Stimulated activated CD4-positive, alpha-beta T cell treated with anti-CD3 and anti-CD28 coated beads, Interleukin-4, amount 100 ng/mL, for 24 hours (primary cell): ENCODE results near the gene RXFP3.
"Not testable (repeated sequence)": the region's sequence is repeated elsewhere in the genome, so short reads cannot be mapped to it uniquely, and the experiment has no call there.

Experiments used
- DNase-seq: peaks from one replicate; pipeline ENCODE4 v3.0.0-alpha.2; 2020

Gene RXFP3

DNA sequence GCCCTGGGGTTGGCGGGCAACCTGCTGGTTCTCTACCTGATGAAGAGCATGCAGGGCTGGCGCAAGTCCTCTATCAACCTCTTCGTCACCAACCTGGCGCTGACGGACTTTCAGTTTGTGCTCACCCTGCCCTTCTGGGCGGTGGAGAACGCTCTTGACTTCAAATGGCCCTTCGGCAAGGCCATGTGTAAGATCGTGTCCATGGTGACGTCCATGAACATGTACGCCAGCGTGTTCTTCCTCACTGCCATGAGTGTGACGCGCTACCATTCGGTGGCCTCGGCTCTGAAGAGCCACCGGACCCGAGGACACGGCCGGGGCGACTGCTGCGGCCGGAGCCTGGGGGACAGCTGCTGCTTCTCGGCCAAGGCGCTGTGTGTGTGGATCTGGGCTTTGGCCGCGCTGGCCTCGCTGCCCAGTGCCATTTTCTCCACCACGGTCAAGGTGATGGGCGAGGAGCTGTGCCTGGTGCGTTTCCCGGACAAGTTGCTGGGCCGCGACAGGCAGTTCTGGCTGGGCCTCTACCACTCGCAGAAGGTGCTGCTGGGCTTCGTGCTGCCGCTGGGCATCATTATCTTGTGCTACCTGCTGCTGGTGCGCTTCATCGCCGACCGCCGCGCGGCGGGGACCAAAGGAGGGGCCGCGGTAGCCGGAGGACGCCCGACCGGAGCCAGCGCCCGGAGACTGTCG lies 976 bp downstream of the RXFP3 start:
- no peak for DNase-seq

DNA sequence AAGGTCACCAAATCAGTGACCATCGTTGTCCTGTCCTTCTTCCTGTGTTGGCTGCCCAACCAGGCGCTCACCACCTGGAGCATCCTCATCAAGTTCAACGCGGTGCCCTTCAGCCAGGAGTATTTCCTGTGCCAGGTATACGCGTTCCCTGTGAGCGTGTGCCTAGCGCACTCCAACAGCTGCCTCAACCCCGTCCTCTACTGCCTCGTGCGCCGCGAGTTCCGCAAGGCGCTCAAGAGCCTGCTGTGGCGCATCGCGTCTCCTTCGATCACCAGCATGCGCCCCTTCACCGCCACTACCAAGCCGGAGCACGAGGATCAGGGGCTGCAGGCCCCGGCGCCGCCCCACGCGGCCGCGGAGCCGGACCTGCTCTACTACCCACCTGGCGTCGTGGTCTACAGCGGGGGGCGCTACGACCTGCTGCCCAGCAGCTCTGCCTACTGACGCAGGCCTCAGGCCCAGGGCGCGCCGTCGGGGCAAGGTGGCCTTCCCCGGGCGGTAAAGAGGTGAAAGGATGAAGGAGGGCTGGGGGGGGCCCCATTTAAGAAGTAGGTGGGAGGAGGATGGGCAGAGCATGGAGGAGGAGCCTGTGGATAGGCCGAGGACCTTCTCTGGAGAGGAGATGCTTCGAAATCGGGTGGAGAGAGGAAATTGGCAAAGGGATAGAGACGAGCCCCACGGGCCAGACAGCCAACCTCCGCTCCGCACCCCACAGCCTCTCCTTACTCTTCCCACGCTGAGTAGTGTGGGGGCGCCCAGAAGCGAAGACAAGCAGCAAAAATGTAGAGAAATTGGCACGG lies 1.7 kb downstream of the RXFP3 start:
- no peak for DNase-seq

DNA sequence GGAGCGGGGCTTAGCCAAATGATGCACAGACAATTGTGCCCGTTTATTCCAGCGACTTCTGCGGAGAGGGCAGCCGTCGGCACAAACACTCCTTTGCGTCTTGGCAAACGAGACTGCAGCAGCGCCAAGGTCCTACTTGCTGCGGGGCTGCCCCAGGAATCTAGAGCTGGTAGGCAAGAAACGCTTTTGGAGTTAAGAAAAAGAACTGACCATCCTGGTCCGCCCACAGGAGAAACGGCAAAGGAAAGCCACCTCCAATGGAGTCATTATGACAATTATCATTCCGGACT lies 2.3 kb downstream of the RXFP3 start:
- no peak for DNase-seq

DNA sequence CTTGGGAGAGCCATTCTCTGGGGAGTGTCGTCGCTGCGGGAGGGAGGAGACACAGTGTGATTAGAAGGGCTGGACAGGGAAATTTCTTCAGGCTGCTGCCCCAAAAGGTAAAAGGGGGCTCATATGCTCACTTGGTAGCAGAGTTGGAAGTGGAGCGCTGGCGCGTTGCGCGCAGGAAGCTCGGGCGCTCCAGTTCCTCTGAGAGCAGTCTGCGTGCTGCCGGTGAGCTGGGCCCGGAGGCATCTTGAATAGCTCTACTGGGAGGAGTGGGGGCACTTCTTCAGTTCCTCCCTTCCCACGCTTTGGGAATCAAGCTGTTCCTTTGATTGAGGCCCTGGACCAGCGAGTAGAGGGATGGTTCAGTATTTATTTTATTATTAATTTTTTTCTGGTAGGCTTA lies 2.7 kb downstream of the RXFP3 start:
- DNase-seq, result no peak

DNA sequence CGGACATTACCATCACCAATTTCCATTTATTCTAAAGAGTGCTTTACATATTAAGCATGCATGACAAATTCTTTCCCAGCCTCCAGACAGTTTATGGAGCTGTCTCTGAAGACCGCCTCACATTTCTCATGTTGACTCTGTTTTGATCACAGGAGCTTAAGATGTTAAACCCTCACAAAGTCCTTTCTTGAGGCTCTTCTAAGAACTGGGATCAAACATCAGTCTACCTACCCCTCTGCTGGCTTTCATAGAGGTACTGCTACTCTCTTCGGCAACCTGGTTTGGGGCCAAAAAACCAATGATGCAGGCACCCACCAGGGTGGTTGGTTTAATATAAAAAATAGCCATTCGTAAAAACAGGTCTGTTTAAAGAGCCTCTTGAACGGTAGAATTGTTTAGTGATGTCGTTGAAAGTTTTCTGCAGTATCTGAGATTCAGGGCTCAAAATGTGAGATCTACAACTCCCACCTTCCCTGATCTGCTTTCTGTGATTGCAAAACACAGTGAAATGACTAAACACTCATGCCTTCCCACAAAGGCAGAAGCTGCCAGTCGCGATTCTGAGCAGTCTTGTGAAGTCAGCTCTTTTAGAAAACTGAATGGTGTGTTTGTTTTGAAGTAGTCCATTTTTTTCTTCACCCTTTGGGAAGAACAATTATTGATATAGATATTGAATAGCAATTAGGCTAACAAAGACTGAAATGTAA lies 3.5 kb downstream of the RXFP3 start:
- DNase-seq, result no peak

DNA sequence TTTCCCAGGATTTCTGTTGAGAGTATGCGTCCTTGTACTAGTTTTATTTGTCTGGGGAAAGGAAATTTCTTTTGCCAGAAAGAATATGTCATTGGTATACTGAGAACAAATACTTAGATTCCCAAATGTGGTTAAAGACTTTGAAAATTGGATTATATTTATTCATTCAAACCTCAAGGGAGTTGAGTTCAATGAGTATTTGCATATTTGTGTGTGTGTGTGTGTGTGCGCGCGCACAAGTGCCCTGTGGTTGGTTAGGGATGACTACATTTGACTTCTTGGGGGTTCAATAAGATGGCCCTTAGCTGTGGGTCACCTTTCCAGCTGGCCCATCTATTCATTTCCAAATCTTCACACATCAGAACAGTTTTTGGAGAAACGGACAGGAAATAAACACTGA lies 4.9 kb downstream of the RXFP3 start:
- no peak for DNase-seq

DNA sequence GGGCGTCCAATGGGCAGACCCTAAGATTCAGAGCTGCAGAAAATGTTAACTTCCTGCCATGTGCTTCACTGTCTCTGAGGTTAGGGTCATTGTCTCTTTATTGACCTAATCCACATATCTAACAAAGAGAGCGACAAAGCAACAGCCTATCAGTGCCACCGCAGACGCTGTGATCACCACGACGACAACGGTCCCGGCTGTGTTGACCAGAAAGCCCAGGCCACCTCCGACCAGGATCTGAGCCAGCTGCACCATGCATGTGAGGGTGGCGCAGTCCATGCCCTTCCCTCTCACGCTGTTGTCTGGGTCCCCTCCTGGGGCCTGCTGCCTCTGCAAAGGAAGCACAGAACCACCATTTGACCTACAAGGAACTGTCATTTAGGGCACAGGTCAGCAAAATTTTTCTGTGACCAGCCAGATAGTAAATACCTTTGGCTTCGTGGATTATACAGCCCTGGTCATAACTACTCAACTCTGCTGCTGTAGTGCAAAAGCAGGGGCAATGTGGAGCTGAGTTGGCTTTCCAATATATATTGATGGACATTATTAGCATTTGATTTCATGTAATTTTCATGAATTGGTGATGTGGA lies 8.5 kb downstream of the RXFP3 start:
- DNase-seq, result no peak

DNA sequence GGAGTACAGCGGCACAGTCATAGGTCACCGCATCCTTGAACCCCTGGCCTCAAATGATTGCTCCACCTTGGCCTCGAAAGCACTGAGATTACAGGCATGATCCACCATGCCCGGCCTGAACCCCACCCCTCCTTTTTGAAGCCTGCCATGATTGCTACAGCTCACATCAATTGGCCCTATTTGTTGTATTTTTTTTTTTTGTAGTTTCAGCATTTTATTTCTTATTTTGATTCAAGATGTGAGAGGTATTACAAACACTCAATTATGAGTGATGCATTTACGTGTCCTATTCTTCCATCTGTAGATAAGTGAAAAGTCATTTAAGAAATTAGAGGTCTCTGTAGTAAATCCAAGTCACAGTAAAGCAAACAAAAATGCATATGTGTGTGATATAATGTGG lies 16.0 kb downstream of the RXFP3 start:
- not testable (repeated sequence) for DNase-seq

DNA sequence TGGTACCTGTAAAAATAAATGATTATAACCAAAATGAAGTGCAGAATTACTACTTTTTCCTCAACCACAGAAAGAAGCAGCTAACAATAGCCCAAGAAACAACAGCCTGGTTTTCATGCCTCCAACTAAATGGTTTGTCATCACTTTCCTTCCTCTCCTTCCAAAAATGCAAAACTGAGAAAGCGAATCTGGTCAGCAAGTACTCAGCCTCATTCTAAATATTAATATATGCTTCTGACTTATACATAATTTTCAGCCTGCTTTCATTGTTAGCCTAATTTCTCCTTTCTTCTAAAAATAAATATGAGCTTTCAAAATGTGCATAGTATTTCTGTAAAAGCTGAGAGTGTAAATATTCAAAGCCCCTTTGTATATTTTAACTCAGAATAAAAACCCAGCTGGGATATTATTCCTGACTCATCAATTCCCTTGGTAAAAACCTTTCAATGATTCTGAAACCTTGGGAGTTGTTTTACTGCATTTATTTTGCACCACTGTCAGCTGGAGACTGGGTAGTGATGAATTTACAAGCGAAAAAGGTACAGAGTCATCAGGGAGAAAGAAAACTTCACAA lies 21.5 kb downstream of the RXFP3 start:
- no peak for DNase-seq

DNA sequence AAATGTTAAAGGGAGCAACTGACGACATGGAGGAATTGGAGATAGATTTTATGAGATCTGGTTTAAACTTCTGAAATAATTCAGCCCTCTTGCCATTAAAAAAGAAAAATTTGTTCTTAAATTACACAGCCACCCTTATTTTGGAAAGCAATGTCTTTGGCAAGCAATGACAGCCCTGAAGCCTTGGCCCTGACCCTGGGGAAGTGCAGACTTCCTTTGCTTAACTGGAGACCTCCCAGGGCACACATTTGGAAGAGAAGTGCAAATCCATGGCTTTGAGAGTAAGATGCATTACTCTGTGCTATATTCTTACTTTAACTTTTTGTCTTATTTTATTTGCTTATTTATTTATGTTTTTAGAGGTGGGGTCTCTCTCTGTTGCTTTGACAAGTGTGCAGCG lies 22.0 kb downstream of the RXFP3 start:
- DNase-seq, result no peak

DNA sequence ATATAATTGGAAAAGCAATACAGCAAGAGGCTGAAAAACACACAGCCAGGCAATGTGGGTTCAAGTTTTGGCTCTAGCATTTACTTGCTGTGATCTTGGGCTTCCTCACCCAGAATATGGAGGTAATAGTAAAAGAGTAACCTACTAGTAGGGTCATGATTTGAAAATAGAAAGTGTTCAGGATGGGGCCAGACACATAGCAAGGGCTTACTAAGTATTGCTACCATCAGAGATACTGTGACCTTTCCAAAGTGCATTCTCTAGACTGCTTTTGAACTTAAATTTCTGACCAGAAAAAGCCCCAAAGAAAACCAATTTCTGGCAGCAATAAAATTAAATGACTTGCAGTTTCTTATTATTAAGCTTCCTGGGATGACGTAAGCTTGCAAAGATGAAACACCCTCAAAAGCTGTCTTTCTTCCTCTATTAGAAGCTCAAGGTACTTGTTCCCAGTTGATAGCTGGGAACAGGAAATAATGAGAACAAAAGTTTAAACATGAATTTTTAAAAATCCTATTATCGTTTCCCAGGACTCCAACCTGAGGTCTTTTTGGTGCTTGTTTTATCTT lies 28.0 kb downstream of the RXFP3 start:
- no peak for DNase-seq

DNA sequence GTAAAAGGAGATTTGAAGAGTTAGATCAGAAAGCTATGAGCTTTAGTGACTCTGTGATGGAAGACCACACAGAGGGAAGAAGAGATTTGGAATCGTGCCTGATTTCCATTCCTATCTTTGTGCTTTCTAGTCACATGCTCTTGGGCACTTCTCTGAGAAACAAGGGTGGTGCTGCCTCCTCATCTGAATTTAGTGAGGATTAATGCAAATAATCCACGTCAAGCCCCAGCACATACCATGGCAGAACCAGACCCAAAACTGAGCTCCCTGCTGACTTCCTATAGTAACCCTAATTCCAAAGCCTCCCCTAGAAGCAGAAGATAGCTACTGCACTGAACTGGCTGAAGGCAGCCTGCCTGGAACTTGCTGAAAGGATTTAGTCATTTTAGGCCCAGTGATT lies 30.6 kb downstream of the RXFP3 start:
- DNase-seq, result no peak

DNA sequence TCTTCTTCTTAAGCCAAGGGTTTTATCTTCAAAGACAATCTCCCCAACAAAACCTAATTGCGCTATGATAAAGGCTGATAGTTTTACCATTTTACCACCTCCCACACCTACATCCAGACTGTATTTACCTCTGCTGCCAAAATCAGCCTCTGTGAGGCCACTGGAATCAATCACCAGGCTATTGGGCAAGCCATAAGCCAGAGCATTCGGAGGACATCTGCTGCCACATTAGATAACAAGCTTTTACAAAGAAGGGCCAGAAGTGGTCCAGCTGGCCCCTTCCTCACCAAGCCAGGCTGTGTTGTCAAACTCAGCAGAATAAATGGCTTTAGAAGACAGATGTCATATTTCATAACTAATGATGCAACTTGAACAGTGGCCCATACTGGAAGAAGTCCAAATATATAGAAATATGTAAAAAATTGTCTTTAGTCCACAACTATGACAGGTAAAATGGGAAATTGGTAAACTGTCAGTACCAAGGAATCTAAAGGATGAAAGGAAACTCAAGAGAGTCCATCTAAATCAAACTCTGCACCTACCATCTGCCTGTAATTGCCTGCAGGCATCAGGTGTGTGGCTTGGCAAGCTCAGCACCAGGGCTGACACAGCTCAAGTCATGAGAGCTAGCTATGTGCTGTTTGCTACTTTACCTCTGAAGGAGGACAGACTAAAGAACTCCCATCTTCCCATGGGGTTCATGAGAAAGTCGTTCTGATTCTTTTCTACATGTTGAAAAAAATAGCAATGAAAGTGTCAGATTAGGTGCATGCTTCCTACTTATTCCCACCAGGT lies 32.2 kb downstream of the RXFP3 start:
- no peak for DNase-seq

DNA sequence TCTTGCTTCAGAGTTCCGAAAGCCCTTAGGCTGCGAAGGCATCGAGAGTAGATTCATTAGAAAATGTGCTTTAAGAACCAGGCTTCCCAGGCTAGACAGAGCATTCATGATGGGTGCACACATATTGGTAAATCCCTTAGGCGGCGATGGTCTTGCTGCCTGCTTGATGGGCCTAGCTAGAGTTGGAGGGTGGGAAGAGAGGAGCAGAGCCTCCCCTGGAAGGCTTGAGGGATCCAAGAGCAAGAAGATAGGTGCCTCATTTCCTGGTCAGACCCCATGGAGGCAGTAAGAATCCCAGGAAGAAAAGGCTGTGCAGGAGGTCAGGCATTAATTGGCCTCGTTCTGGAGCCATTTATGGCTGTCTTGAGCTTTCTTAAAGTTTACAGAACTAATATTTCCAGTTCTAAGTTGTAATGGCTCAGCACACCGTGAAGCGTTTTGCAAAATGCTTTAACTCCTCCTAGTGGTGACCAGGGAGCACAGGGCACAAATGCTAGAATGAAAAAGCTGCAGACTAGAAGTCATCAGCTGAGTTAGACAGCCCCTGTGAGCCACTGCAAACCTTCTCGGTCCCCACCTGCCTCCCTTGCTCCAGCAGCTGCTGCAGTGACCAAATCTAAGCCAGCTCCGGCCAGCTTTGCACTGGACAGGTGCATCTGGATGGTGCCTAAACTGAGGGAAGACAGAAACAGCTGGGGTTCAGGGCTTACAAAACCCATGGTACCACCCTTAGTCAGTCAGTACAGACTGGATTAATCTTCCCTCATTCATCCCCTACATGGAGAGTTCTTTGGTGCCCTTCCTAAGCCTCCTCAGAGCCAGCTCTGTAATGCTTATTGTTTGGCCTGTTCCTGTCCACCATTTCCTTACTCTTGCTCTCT lies 33.6 kb downstream of the RXFP3 start:
- DNase-seq, result no peak

DNA sequence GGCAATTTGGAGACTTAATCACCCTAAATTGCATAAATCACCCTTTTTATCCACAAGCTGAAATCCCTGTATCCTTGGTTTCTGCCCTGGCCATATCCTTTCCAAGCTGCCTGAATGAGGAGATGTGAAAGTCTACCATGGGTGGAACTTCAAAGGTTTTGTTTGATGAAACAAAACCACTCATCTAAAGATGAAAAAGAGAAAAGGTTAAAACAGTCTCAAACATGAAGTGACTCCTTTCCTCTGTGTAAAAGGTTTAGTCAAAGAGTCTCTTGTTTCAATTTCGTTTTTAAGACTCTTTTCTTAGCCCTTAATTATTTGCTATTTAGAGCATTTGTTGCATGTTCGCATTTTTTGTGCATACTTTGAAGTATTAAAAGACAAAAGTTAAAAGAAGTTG lies 37.1 kb downstream of the RXFP3 start:
- DNase-seq, result no peak

DNA sequence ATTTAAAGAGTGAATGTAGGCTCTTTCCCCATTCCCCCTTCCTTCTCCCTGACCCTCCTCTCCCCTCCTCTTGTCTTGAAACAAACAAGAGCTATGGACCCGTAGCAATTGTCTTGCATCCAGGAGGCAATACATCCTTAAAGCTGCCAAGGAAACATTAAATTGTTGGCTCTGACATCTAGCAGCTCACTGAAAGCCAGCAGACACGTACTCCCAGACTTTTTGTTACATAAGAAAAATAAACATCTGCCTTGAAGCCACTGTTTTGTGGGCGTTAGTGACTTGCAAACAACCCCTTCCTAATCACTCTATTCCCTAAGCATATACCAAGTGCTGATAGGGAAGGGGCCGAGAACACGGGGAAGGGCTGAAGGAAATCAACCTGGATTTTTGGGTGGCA lies 39.7 kb downstream of the RXFP3 start:
- DNase-seq, result no peak

DNA sequence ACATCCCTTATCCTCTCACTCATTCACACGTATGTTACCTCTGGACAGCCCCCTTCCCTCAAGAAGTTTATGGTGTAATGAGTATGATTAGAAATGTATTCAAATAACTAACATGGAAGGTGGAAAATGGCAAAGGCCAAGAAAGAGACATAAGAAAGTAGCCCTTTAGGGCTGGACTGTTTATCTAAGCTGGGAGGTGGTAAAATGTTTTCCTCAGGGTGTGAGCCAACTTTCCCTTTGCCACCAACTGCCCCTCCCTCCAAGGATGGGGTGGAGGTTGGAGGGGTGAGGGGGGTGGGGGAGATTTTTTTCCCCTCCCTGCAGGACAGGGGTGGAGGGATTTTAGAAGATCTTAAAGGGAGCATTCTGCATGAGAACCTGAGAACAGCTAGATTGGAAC lies 40.1 kb downstream of the RXFP3 start:
- no peak for DNase-seq

DNA sequence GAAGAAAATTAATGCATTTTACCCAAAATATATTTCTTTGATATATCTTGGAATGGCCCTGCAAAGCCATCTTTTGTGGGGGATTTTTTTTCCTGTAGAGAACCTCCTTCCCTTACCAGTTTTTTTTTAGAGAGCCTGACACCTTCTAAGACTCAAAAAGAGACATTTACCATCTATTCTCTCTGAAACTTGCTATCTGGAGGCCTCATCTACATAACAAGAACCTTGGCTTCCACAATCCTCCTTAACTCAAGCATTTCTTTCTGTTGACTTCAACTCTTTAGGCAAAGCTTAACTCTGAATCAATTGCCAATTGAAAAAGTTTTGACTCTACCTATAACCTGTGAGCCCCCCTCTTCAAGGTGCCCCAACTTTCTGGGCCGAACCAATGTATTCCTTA lies 42.1 kb downstream of the RXFP3 start:
- no peak for DNase-seq

DNA sequence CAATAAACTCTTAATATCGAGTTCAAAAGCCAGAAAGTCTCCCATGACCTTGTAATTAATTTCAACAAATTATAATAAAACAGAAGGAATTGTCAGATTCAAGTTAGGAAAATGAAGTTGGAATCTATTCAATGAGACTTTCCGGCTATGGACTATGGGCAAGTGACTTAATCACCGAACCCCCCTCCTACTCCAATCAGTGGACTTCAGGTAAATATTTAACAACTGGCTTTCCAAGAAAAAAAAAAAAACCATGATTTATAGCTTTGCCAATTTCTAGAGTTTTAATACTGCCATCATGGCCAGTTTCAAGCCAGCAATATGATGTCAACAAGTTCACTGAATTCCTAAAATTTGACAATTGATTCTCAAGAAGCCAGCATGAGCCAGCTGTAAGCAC lies 43.8 kb downstream of the RXFP3 start:
- no peak for DNase-seq

DNA sequence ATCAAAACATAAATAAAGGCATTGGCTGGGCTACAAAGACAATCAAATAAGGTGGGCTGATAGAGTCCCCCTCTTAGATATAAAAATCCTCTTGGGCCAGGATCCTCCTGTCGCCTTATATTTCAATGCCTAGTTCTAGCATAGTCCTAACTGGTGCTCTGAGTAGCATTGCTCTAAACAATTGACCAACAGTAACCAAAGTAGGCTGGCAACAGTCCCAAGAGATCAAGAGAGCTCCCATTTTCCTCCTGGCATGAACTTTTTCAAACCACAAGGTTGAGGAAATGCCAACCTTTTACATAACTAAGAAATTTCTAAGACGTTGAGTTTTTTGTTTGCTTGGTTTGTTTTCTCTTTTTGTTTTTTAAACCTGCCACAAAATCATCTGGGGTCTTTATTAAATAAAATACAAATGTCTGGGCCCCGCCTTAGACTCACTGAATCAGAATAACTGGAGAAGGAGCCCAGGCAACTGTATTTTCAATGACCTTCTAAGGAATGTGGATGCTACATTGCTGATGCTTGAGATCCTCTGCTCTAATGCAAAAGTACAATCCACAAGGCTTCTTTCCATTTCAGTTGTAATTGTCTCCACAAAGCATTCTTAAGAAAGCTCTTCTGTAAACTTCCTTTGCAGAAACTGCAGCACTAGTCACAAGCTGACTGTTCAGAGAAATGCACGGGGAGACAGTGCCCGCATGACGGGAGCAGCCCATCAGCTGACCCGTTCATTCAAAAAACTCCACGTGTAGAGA lies 45.4 kb downstream of the RXFP3 start:
- no peak for DNase-seq

DNA sequence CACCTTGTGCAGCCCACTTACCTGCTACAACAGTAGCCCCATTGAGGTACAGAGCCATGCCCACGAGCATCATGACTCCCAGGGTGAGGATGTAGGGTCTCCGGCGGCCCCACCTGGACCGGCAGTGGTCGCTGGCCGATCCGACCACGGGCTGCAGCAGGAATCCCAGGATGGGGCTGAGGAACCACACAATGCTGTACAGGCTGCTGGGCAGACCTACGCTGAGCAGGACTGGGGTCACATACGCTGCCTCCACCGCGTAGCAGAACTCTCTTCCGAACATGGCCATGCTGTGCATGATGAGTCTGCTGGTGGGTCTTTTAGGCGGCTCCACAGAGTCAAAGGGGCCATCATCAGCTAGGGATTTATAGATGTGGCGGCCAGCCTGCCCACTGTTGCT lies 48.0 kb downstream of the RXFP3 start:
- DNase-seq, result no peak
